ENCODE measurements around the gene MAP2K1. TPM values are rescaled to one million over a fixed set of nuclear protein-coding genes. Genes with fewer than 3 reads are reported as not detected.
A peak's percentile ranks its signal among the peaks of the same experiment; 100 is the strongest.

The MAP2K1 gene
- total RNA-seq, 1 experiment from 2014 or later = 63.7 TPM

- intact Hi-C loops (cut with micrococcal nuclease; ENCODE audit: unreplicated experiment) = loop anchor here (2.0 to 5.0 kb wide), 3 partner anchors 31 to 109 kb away; partner anchors contain the start of genes SNAPC5 and TIPIN
- CTCF ChIA-PET = interaction anchor here (0.6 to 2.5 kb wide), 10 partner anchors 28 to 1996 kb away, joined by 3 to 18 read pairs (median 4); partner anchors contain the start of genes SMAD6 and SNAPC5
Observed at GRCh38 chr15:66387163-66388042, 691 bp downstream of the MAP2K1 start.

GRCh38 chr15:66388043-66388363 lies 1.3 kb downstream of the MAP2K1 start:
- ChIA-PET CTCF (interaction anchor here (0.9 to 2.5 kb wide), 3 partner anchors 110 to 207 kb away, joined by 3 to 18 read pairs (median 12); partner anchors contain the start of gene SNAPC5), POLR2A (interaction anchor here (0.5 to 1.0 kb wide), 2 partner anchors 85 to 94 kb away, joined by 3 read pairs; no protein-coding TSS in a partner anchor)
- H3K36me3 Mint-ChIP-seq (ENCODE audit: insufficient read depth, unreplicated experiment) = peaks cover 26% of the 10 kb centered on the region
- peak overlapping the region; percentile 98 for H3K27ac Mint-ChIP-seq (ENCODE audit: unreplicated experiment)
- H3K4me1 Mint-ChIP-seq (ENCODE audit: low read depth, unreplicated experiment) = peaks cover 4% of the 10 kb centered on the region
- TF ChIP-seq CTCF (IDR thresholded peaks at IDR 0.05; ENCODE audit: insufficient read depth in 1 of 2, low read depth in 1 of 2, low read length in 1 of 2, severe bottlenecking in 1 of 2, unreplicated experiment in 1 of 2) = no peak
- Histone ChIP-seq H3K27me3 (replicated peaks; ENCODE audit: control insufficient read depth, insufficient read depth, low read length) (no peaks in the 10 kb centered on the region), H3K36me3 (ENCODE audit: control insufficient read depth, insufficient read depth, low read length) (no peaks in the 10 kb centered on the region), H3K4me3 (ENCODE audit: low read depth, low read length) (peak overlapping the region; percentile 85), H3K9me3 (no peaks in the 10 kb centered on the region), H3K4me1 (no peaks in the 10 kb centered on the region)
- BruUV-seq (replicated peaks) = no TSS peak
- no peak for DNase-seq
- H3K9me3 Mint-ChIP-seq (ENCODE audit: unreplicated experiment) = no peaks in the 10 kb centered on the region
- intact Hi-C loops (cut with micrococcal nuclease; ENCODE audit: unreplicated experiment) = loop anchor here (5.0 kb wide), 1 partner anchor 84 kb away; no protein-coding TSS in a partner anchor
- H3K27me3 Mint-ChIP-seq (ENCODE audit: insufficient read depth, unreplicated experiment) = no peaks in the 10 kb centered on the region
- peak overlapping the region; percentile 91 for H3K4me3 Mint-ChIP-seq (ENCODE audit: unreplicated experiment)

More at GRCh38 chr15:66387163-66388042, 691 bp downstream of the MAP2K1 start:
- Mint-ChIP-seq H3K27me3 (ENCODE audit: insufficient read depth, unreplicated experiment) (no peaks in the 10 kb centered on the region), H3K4me3 (ENCODE audit: unreplicated experiment) (peak overlapping the region; percentile 91), H3K27ac (ENCODE audit: unreplicated experiment) (peak overlapping the region; percentile 98), H3K9me3 (ENCODE audit: unreplicated experiment) (no peaks in the 10 kb centered on the region), H3K36me3 (ENCODE audit: insufficient read depth, unreplicated experiment) (peaks cover 23% of the 10 kb centered on the region), H3K4me1 (ENCODE audit: low read depth, unreplicated experiment) (peaks cover 4% of the 10 kb centered on the region)
- Histone ChIP-seq H3K4me1 (no peaks in the 10 kb centered on the region), H3K4me3 (ENCODE audit: low read depth, low read length) (peak overlapping the region; percentile 85), H3K9me3 (no peaks in the 10 kb centered on the region), H3K36me3 (ENCODE audit: control insufficient read depth, insufficient read depth, low read length) (no peaks in the 10 kb centered on the region), H3K27me3 (replicated peaks; ENCODE audit: control insufficient read depth, insufficient read depth, low read length) (no peaks in the 10 kb centered on the region)
- DNase-seq = peak; percentile 64 to 69
- POLR2A ChIA-PET = interaction anchor here (0.5 to 1.7 kb wide), 9 partner anchors 9 to 118 kb away, joined by 3 to 10 read pairs (median 4); partner anchors contain the start of genes SNAPC5, TIPIN and ZWILCH
- BruUV-seq (replicated peaks) = TSS peak; percentile 25
- peak; percentile 37 to 58 for TF ChIP-seq CTCF (IDR thresholded peaks at IDR 0.05; ENCODE audit: insufficient read depth in 1 of 2, low read depth in 1 of 2, low read length in 1 of 2, severe bottlenecking in 1 of 2, unreplicated experiment in 1 of 2)

- H3K4me3 Mint-ChIP-seq (ENCODE audit: unreplicated experiment) = peak overlapping the region; percentile 91
- Histone ChIP-seq H3K36me3 (ENCODE audit: control insufficient read depth, insufficient read depth, low read length) (no peaks in the 10 kb centered on the region), H3K4me3 (ENCODE audit: low read depth, low read length) (no peak overlapping the region), H3K4me1 (no peaks in the 10 kb centered on the region), H3K27me3 (replicated peaks; ENCODE audit: control insufficient read depth, insufficient read depth, low read length) (no peaks in the 10 kb centered on the region), H3K9me3 (no peaks in the 10 kb centered on the region)
- ChIA-PET CTCF (interaction anchor here (2.5 kb wide), 1 partner anchor 110 kb away, joined by 12 read pairs; no protein-coding TSS in a partner anchor), POLR2A (no interaction called here)
- no peak for DNase-seq
- TF ChIP-seq CTCF (IDR thresholded peaks at IDR 0.05; ENCODE audit: insufficient read depth in 1 of 2, low read depth in 1 of 2, low read length in 1 of 2, severe bottlenecking in 1 of 2, unreplicated experiment in 1 of 2) = no peak
- H3K9me3 Mint-ChIP-seq (ENCODE audit: unreplicated experiment) = no peaks in the 10 kb centered on the region
- BruUV-seq (replicated peaks) = no TSS peak
- intact Hi-C loops (cut with micrococcal nuclease; ENCODE audit: unreplicated experiment) = loop anchor here (5.0 kb wide), 1 partner anchor 84 kb away; no protein-coding TSS in a partner anchor
- no peaks in the 10 kb centered on the region for H3K27me3 Mint-ChIP-seq (ENCODE audit: insufficient read depth, unreplicated experiment)
- H3K36me3 Mint-ChIP-seq (ENCODE audit: insufficient read depth, unreplicated experiment) = peaks cover 29% of the 10 kb centered on the region
- no peak overlapping the region for H3K27ac Mint-ChIP-seq (ENCODE audit: unreplicated experiment)
- H3K4me1 Mint-ChIP-seq (ENCODE audit: low read depth, unreplicated experiment) = peaks cover 4% of the 10 kb centered on the region
Observed at GRCh38 chr15:66388576-66388975, 1.9 kb downstream of the MAP2K1 start.

Measured in Caco-2 (cell line).